GM23338 (cell line): ENCODE measurements around the gene STRBP. TPM values are rescaled to one million over a fixed set of nuclear protein-coding genes. Genes with fewer than 3 reads are reported as not detected.

Source experiments
- ATAC-seq: fragments of 200-7000 bp; cut with Tn5 transposase; 3 replicates; pipeline ENCODE4 v1.9.1; 2020
- DNase-seq: peaks from one replicate; pipeline ENCODE4 v3.0.0-alpha.2; 2015; ENCODE audit warnings: low spot score
- H2AFZ ChIP-seq: fragments of 200-600 bp; sonication (generic); 2 replicates; pipeline ENCODE4 v1.8.0; 2016; ENCODE audit warnings: antibody characterized with exemption, mild to moderate bottlenecking, moderate library complexity
- H3F3A ChIP-seq: fragments of 200-600 bp; sonication (generic); replicated peaks from 2 replicates; pipeline ENCODE4 v1.8.0; 2017; ENCODE audit warnings: antibody characterized with exemption, mixed run types, low read depth
- H3K27ac ChIP-seq: fragments of 200-600 bp; sonication (generic); 2 replicates; pipeline ENCODE4 v1.6.1; 2016; ENCODE audit warnings: low read depth
- H3K27me3 ChIP-seq: fragments of 200-600 bp; sonication (generic); 2 replicates; pipeline ENCODE4 v1.8.0; 2016; ENCODE audit warnings: mild to moderate bottlenecking, mixed run types, moderate library complexity; ENCODE audit not compliant: insufficient read depth
- H3K36me3 ChIP-seq: fragments of 200-600 bp; sonication (generic); 2 replicates; pipeline ENCODE4 v1.8.0; 2016; ENCODE audit warnings: mild to moderate bottlenecking; ENCODE audit not compliant: insufficient read depth
- H3K4me1 ChIP-seq: fragments of 200-600 bp; sonication (generic); 2 replicates; pipeline ENCODE4 v1.8.0; 2016; ENCODE audit warnings: mild to moderate bottlenecking, moderate library complexity; ENCODE audit not compliant: insufficient read depth
- H3K4me2 ChIP-seq: fragments of 200-600 bp; sonication (generic); 2 replicates; pipeline ENCODE4 v1.7.1; 2017; ENCODE audit warnings: mixed run types
- H3K4me3 ChIP-seq: fragments of 200-600 bp; sonication (generic); 2 replicates; pipeline ENCODE4 v1.6.1; 2016; ENCODE audit warnings: mixed run types
- H3K79me2 ChIP-seq: fragments of 200-600 bp; sonication (generic); replicated peaks from 2 replicates; pipeline ENCODE4 v1.8.0; 2017; ENCODE audit warnings: mild to moderate bottlenecking; ENCODE audit not compliant: insufficient read depth
- H3K9me2 ChIP-seq: fragments of 200-600 bp; sonication (generic); 2 replicates; pipeline ENCODE4 v1.8.0; 2017; ENCODE audit not compliant: insufficient read depth
- H4K20me1 ChIP-seq: fragments of 200-600 bp; sonication (generic); replicated peaks from 2 replicates; pipeline ENCODE4 v1.8.0; 2017; ENCODE audit warnings: mild to moderate bottlenecking; ENCODE audit not compliant: insufficient read depth
- H3K27ac Mint-ChIP-seq: 2 replicates; pipeline ENCODE4 v1.8.0; 2020; ENCODE audit warnings: inconsistent platforms, mild to moderate bottlenecking, moderate library complexity, mixed read lengths
- H3K27me3 Mint-ChIP-seq: 3 replicates; pipeline ENCODE4 v1.8.0; 2022; ENCODE audit warnings: low read depth, mild to moderate bottlenecking, moderate library complexity, mixed read lengths, inconsistent platforms; ENCODE audit not compliant: insufficient read depth, poor library complexity
- H3K36me3 Mint-ChIP-seq: 3 replicates; pipeline ENCODE4 v1.8.0; 2021; ENCODE audit warnings: low read depth, mild to moderate bottlenecking, inconsistent platforms, moderate library complexity, mixed read lengths
- H3K4me1 Mint-ChIP-seq: 3 replicates; pipeline ENCODE4 v1.8.0; 2020; ENCODE audit warnings: mild to moderate bottlenecking, inconsistent platforms, mixed read lengths
- H3K4me3 Mint-ChIP-seq: 3 replicates; pipeline ENCODE4 v1.8.0; 2021; ENCODE audit warnings: moderate library complexity, mild to moderate bottlenecking, inconsistent platforms, mixed read lengths
- H3K9me3 Mint-ChIP-seq: 3 replicates; pipeline ENCODE4 v1.8.0; 2020; ENCODE audit warnings: moderate library complexity, mild to moderate bottlenecking, inconsistent platforms, mixed read lengths
- CREB1 ChIP-seq: fragments of 250-450 bp; sonication (Bioruptor Pico); IDR thresholded peaks from 2 replicates; pipeline ENCODE4 v1.5.0; 2020; ENCODE audit warnings: low read depth, mild to moderate bottlenecking, moderate library complexity
- EZH2 ChIP-seq: fragments of 200-600 bp; sonication (generic); IDR thresholded peaks from one replicate; pipeline ENCODE4 v1.8.0; 2017; ENCODE audit warnings: antibody characterized with exemption, mild to moderate bottlenecking, low read depth; ENCODE audit not compliant: unreplicated experiment
- EZH2phosphoT487 ChIP-seq: fragments of 200-600 bp; sonication (generic); IDR thresholded peaks from one replicate; pipeline ENCODE4 v1.8.1; 2018; ENCODE audit warnings: antibody characterized with exemption; ENCODE audit not compliant: unreplicated experiment
- JUNB ChIP-seq: IDR thresholded peaks from one replicate; pipeline ENCODE4 v1.6.1; 2016; ENCODE audit warnings: antibody characterized with exemption; ENCODE audit not compliant: unreplicated experiment
- NANOG ChIP-seq: IDR thresholded peaks from 2 replicates; pipeline ENCODE4 v1.6.1; 2016; ENCODE audit warnings: antibody characterized with exemption, borderline replicate concordance
- POLR2AphosphoS5 ChIP-seq: IDR thresholded peaks from 2 replicates; pipeline ENCODE4 v1.6.1; 2016; ENCODE audit warnings: antibody characterized with exemption, low read depth
- STAT1 ChIP-seq: IDR thresholded peaks from one replicate; pipeline ENCODE4 v1.6.1; 2016; ENCODE audit warnings: antibody characterized with exemption; ENCODE audit not compliant: unreplicated experiment
- ZNF114 ChIP-seq: fragments of 250-450 bp; sonication (Bioruptor Pico); IDR thresholded peaks from 2 replicates; pipeline ENCODE4 v1.5.0; 2020; ENCODE audit warnings: mild to moderate bottlenecking, moderate library complexity
- ZNF331 ChIP-seq: fragments of 250-450 bp; sonication (Bioruptor Pico); IDR thresholded peaks from 2 replicates; pipeline ENCODE4 v1.5.0; 2020; ENCODE audit warnings: low read depth, mild to moderate bottlenecking, moderate library complexity
- polyA plus RNA-seq: library from polyadenylated mRNA; unstranded; fragments of >200 nt; fragmentation: Nextera tagmentation; extraction: Ambion mirVana; gene quantifications from 2 replicates; pipeline ENCODE4 v1.2.1, GENCODE V29; 2016
- total RNA-seq: library from RNA; depleted of rRNA; stranded (reverse); fragments of >200 nt; shearing (Covaris generic); gene quantifications from 2 replicates; pipeline ENCODE4 v1.2.3, GENCODE V29; 2014
- TF ChIP-seq, protein P1 (sequence below): IDR thresholded peaks from 2 replicates; pipeline ENCODE4 v1.6.1; 2016; ENCODE audit warnings: antibody characterized with exemption
- TF ChIP-seq, protein P2 (sequence below): IDR thresholded peaks from one replicate; pipeline ENCODE4 v1.6.1; 2018; ENCODE audit warnings: antibody characterized with exemption; ENCODE audit not compliant: unreplicated experiment
- TF ChIP-seq, protein P3 (sequence below): fragments of 250-450 bp; sonication (Bioruptor Pico); IDR thresholded peaks from 2 replicates; pipeline ENCODE4 v1.5.0; 2020; ENCODE audit warnings: mild to moderate bottlenecking, moderate library complexity
- TF ChIP-seq, protein P4 (sequence below), 2 experiments: fragments of 200-600 bp in 1 of 2; sonication (generic) in 1 of 2; conservative IDR thresholded peaks; 2 replicates each; pipeline versions ENCODE4 v1.5.1 to v1.6.1; 2016 to 2017; ENCODE audit warnings: antibody characterized with exemption in 2 of 2, low read depth in 2 of 2, mild to moderate bottlenecking in 2 of 2, moderate library complexity in 1 of 2

STRBP gene
- total and polyA plus RNA-seq, 2 experiments from 2014 or later = 80.5 to 116 TPM

DNA sequence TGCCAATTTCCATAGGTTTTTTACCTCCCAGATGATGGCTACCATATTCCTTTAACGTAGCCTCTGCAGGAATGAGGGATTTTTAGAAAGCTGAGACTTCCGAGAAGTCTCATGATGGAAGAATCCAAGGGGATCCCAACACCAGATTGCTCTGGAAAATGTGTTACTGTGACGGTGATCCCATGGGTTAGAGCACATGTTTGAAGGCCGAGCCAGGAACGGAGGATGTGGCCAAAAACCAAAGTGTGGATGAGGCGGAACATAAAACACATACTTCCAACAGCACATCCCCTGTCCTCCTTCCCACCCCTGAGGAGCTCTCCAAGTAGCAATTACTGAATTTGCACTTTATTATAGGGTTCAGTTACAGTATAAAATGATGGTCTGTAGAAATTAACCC, 152.3 kb downstream of the STRBP start:
- Histone ChIP-seq H3K27ac (no peak overlapping the region), H3K4me1 (peaks cover 22% of the 10 kb centered on the region), H3F3A (peaks cover 9% of the 10 kb centered on the region; the same call in 1 of the 2 replicates), H3K4me2 (no peak overlapping the region), H3K27me3 (no peaks in the 10 kb centered on the region), H2AFZ (no peak overlapping the region), H3K9me2 (no peaks in the 10 kb centered on the region), H3K4me3 (no peak overlapping the region), H3K36me3 (0 out of 2 replicates have a peak, but pooled peaks cover 5% of the 10 kb centered on the region), H3K79me2 (no peaks in the 10 kb centered on the region), H4K20me1 (peaks cover 11% of the 10 kb centered on the region; the same call in 1 of the 2 replicates)
- H3K4me3 Mint-ChIP-seq = no peak overlapping the region
- ATAC-seq (no peak), DNase-seq (no peak)
- TF ChIP-seq, protein P1, sequence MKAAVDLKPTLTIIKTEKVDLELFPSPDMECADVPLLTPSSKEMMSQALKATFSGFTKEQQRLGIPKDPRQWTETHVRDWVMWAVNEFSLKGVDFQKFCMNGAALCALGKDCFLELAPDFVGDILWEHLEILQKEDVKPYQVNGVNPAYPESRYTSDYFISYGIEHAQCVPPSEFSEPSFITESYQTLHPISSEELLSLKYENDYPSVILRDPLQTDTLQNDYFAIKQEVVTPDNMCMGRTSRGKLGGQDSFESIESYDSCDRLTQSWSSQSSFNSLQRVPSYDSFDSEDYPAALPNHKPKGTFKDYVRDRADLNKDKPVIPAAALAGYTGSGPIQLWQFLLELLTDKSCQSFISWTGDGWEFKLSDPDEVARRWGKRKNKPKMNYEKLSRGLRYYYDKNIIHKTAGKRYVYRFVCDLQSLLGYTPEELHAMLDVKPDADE = no peak
- TF ChIP-seq ZNF331 (CRISPR knock-in tag) = no peak
- TF ChIP-seq STAT1 = no peak
- no peak for TF ChIP-seq NANOG
- TF ChIP-seq, protein P2, sequence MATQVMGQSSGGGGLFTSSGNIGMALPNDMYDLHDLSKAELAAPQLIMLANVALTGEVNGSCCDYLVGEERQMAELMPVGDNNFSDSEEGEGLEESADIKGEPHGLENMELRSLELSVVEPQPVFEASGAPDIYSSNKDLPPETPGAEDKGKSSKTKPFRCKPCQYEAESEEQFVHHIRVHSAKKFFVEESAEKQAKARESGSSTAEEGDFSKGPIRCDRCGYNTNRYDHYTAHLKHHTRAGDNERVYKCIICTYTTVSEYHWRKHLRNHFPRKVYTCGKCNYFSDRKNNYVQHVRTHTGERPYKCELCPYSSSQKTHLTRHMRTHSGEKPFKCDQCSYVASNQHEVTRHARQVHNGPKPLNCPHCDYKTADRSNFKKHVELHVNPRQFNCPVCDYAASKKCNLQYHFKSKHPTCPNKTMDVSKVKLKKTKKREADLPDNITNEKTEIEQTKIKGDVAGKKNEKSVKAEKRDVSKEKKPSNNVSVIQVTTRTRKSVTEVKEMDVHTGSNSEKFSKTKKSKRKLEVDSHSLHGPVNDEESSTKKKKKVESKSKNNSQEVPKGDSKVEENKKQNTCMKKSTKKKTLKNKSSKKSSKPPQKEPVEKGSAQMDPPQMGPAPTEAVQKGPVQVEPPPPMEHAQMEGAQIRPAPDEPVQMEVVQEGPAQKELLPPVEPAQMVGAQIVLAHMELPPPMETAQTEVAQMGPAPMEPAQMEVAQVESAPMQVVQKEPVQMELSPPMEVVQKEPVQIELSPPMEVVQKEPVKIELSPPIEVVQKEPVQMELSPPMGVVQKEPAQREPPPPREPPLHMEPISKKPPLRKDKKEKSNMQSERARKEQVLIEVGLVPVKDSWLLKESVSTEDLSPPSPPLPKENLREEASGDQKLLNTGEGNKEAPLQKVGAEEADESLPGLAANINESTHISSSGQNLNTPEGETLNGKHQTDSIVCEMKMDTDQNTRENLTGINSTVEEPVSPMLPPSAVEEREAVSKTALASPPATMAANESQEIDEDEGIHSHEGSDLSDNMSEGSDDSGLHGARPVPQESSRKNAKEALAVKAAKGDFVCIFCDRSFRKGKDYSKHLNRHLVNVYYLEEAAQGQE = no peak
- TF ChIP-seq EZH2 = no peak
- TF ChIP-seq, protein P3, sequence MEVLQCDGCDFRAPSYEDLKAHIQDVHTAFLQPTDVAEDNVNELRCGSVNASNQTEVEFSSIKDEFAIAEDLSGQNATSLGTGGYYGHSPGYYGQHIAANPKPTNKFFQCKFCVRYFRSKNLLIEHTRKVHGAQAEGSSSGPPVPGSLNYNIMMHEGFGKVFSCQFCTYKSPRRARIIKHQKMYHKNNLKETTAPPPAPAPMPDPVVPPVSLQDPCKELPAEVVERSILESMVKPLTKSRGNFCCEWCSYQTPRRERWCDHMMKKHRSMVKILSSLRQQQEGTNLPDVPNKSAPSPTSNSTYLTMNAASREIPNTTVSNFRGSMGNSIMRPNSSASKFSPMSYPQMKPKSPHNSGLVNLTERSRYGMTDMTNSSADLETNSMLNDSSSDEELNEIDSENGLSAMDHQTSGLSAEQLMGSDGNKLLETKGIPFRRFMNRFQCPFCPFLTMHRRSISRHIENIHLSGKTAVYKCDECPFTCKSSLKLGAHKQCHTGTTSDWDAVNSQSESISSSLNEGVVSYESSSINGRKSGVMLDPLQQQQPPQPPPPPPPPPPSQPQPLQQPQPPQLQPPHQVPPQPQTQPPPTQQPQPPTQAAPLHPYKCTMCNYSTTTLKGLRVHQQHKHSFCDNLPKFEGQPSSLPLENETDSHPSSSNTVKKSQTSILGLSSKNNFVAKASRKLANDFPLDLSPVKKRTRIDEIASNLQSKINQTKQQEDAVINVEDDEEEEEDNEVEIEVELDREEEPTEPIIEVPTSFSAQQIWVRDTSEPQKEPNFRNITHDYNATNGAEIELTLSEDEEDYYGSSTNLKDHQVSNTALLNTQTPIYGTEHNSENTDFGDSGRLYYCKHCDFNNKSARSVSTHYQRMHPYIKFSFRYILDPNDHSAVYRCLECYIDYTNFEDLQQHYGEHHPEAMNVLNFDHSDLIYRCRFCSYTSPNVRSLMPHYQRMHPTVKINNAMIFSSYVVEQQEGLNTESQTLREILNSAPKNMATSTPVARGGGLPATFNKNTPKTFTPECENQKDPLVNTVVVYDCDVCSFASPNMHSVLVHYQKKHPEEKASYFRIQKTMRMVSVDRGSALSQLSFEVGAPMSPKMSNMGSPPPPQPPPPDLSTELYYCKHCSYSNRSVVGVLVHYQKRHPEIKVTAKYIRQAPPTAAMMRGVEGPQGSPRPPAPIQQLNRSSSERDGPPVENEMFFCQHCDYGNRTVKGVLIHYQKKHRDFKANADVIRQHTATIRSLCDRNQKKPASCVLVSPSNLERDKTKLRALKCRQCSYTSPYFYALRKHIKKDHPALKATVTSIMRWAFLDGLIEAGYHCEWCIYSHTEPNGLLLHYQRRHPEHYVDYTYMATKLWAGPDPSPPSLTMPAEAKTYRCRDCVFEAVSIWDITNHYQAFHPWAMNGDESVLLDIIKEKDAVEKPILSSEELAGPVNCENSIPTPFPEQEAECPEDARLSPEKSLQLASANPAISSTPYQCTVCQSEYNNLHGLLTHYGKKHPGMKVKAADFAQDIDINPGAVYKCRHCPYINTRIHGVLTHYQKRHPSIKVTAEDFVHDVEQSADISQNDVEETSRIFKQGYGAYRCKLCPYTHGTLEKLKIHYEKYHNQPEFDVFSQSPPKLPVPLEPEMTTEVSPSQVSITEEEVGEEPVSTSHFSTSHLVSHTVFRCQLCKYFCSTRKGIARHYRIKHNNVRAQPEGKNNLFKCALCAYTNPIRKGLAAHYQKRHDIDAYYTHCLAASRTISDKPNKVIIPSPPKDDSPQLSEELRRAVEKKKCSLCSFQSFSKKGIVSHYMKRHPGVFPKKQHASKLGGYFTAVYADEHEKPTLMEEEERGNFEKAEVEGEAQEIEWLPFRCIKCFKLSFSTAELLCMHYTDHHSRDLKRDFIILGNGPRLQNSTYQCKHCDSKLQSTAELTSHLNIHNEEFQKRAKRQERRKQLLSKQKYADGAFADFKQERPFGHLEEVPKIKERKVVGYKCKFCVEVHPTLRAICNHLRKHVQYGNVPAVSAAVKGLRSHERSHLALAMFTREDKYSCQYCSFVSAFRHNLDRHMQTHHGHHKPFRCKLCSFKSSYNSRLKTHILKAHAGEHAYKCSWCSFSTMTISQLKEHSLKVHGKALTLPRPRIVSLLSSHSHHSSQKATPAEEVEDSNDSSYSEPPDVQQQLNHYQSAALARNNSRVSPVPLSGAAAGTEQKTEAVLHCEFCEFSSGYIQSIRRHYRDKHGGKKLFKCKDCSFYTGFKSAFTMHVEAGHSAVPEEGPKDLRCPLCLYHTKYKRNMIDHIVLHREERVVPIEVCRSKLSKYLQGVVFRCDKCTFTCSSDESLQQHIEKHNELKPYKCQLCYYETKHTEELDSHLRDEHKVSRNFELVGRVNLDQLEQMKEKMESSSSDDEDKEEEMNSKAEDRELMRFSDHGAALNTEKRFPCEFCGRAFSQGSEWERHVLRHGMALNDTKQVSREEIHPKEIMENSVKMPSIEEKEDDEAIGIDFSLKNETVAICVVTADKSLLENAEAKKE = no peak
- no peak for TF ChIP-seq ZNF114 (CRISPR knock-in tag)
- TF ChIP-seq POLR2AphosphoS5 = no peak
- no peak for TF ChIP-seq EZH2phosphoT487
- TF ChIP-seq JUNB = no peak
- no peak for TF ChIP-seq CREB1 (CRISPR knock-in tag)
- TF ChIP-seq, protein P4, sequence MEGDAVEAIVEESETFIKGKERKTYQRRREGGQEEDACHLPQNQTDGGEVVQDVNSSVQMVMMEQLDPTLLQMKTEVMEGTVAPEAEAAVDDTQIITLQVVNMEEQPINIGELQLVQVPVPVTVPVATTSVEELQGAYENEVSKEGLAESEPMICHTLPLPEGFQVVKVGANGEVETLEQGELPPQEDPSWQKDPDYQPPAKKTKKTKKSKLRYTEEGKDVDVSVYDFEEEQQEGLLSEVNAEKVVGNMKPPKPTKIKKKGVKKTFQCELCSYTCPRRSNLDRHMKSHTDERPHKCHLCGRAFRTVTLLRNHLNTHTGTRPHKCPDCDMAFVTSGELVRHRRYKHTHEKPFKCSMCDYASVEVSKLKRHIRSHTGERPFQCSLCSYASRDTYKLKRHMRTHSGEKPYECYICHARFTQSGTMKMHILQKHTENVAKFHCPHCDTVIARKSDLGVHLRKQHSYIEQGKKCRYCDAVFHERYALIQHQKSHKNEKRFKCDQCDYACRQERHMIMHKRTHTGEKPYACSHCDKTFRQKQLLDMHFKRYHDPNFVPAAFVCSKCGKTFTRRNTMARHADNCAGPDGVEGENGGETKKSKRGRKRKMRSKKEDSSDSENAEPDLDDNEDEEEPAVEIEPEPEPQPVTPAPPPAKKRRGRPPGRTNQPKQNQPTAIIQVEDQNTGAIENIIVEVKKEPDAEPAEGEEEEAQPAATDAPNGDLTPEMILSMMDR (conservative IDR thresholded peaks at IDR 0.05; ENCODE audit: low read depth in 2 of 2) = no peak
- no peaks in the 10 kb centered on the region; the same call in 1 of the 3 replicates for H3K9me3 Mint-ChIP-seq
- peaks cover 11% of the 10 kb centered on the region for H3K27me3 Mint-ChIP-seq
- H3K27ac Mint-ChIP-seq = no peak overlapping the region
- peaks cover 23% of the 10 kb centered on the region for H3K36me3 Mint-ChIP-seq
- H3K4me1 Mint-ChIP-seq = peaks cover 29% of the 10 kb centered on the region
